Measurements from ENCODE around the gene PACSIN1. TPM values are rescaled to one million over a fixed set of nuclear protein-coding genes. Genes with fewer than 3 reads are reported as not detected.

Gene PACSIN1
- total and polyA plus RNA-seq, 4 donors: 0.03 to 0.17 (median 0.15) TPM

DNA sequence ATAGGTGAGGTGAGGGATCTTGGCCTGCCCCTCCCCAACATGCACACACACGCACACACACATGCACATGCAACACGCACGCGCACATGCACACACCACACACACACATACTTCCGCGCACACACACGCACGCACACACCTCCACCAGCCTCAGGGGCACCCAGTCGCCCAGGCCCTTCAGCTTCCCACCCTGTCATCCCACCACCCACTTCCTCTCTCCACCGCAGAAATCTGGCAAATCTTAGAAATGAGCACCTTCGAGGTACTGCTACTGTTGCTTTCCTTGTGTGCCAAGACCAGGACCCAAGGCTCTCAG, 89.1 kb downstream of the PACSIN1 start:
- DNase-seq (ENCODE audit: low spot score): no peak
- no peak overlapping the region for H3K27ac ChIP-seq (ENCODE audit: low read depth in 1 of 2, low read length in 2 of 2)
- 83% methylated on average over 11 of the region's 11 CpGs for WGBS
- TF ChIP-seq HNF4G (IDR thresholded peaks at IDR 0.05): no peak
- TF ChIP-seq JUND (IDR thresholded peaks at IDR 0.05): no peak
- no peak for TF ChIP-seq ATF3 (IDR thresholded peaks at IDR 0.05)
- TF ChIP-seq NR2F2 (IDR thresholded peaks at IDR 0.05): no peak
- TF ChIP-seq RAD21 (IDR thresholded peaks at IDR 0.05): no peak
- TF ChIP-seq SP1 (IDR thresholded peaks at IDR 0.05): no peak
- TF ChIP-seq, protein P1, sequence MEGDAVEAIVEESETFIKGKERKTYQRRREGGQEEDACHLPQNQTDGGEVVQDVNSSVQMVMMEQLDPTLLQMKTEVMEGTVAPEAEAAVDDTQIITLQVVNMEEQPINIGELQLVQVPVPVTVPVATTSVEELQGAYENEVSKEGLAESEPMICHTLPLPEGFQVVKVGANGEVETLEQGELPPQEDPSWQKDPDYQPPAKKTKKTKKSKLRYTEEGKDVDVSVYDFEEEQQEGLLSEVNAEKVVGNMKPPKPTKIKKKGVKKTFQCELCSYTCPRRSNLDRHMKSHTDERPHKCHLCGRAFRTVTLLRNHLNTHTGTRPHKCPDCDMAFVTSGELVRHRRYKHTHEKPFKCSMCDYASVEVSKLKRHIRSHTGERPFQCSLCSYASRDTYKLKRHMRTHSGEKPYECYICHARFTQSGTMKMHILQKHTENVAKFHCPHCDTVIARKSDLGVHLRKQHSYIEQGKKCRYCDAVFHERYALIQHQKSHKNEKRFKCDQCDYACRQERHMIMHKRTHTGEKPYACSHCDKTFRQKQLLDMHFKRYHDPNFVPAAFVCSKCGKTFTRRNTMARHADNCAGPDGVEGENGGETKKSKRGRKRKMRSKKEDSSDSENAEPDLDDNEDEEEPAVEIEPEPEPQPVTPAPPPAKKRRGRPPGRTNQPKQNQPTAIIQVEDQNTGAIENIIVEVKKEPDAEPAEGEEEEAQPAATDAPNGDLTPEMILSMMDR (IDR thresholded peaks at IDR 0.05; ENCODE audit: low read depth, low read length, missing input control): no peak
- no peak for TF ChIP-seq FOXA2 (IDR thresholded peaks at IDR 0.05)
- no peak for TF ChIP-seq REST (IDR thresholded peaks at IDR 0.05)
- TF ChIP-seq HNF4A (conservative IDR thresholded peaks at IDR 0.05): no peak
- TF ChIP-seq EGR1 (IDR thresholded peaks at IDR 0.05; ENCODE audit: low read depth in 2 of 2): no peak
- no peak for TF ChIP-seq MAX (IDR thresholded peaks at IDR 0.05)
- H3K27me3 ChIP-seq (ENCODE audit: control insufficient read depth in 4 of 4, insufficient read depth in 4 of 4, low read length in 3 of 4): no peaks in the 10 kb centered on the region
- H3K9ac ChIP-seq (ENCODE audit: low read depth in 1 of 2, low read length in 2 of 2): no peak overlapping the region
- no peaks in the 10 kb centered on the region for H3K4me1 ChIP-seq (ENCODE audit: control insufficient read depth in 4 of 4, insufficient read depth in 4 of 4, low read length in 3 of 4)
- no peaks in the 10 kb centered on the region for H3K36me3 ChIP-seq (ENCODE audit: control insufficient read depth in 4 of 4, insufficient read depth in 3 of 4, low read depth in 1 of 4, low read length in 3 of 4)
- H3K9me3 ChIP-seq (ENCODE audit: control insufficient read depth in 4 of 4, low read length in 3 of 4): peaks cover 0 to 5% (median 2%) of the 10 kb centered on the region in 4 donors
- H3K4me3 ChIP-seq (ENCODE audit: low read depth in 1 of 3, low read length in 3 of 3): no peak overlapping the region

DNA sequence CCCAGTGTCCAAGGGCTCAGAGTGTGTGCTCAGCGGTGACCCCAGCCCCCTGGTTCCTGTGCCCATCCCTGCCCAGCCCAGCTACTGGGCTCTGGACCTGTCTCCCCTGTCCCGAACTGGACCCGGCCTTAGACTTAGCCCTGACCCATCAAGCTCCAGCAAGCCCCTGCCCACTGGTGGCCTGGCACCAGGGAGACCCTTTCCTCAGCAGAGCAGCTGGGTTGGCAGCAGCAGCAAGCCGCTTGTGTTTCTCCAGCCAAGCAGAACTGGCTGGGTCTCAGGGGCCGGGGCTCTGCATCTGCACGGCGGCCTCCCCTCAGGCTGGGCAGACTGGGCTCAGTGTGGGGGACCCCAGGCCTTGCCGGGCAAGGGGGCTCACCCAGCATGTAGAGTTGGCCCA, 89.5 kb downstream of the PACSIN1 start:
- TF ChIP-seq FOXA2 (IDR thresholded peaks at IDR 0.05) (no peak), NR2F2 (IDR thresholded peaks at IDR 0.05) (no peak), TAF1 (conservative IDR thresholded peaks at IDR 0.05) (no peak), GABPA (IDR thresholded peaks at IDR 0.05 in 1 of 2, conservative IDR thresholded peaks at IDR 0.05 in 1 of 2) (no peak), JUND (IDR thresholded peaks at IDR 0.05) (no peak), REST (IDR thresholded peaks at IDR 0.05) (no peak), FOXA1 (IDR thresholded peaks at IDR 0.05) (no peak), MAX (IDR thresholded peaks at IDR 0.05) (no peak)
- Histone ChIP-seq H3K27me3 (ENCODE audit: control insufficient read depth in 4 of 4, insufficient read depth in 4 of 4, low read length in 3 of 4) (no peaks in the 10 kb centered on the region), H3K9me3 (ENCODE audit: control insufficient read depth in 4 of 4, low read length in 3 of 4) (peaks cover 0 to 5% (median 2%) of the 10 kb centered on the region in 4 donors), H3K36me3 (ENCODE audit: control insufficient read depth in 4 of 4, insufficient read depth in 3 of 4, low read depth in 1 of 4, low read length in 3 of 4) (no peaks in the 10 kb centered on the region), H3K4me3 (ENCODE audit: low read depth in 1 of 3, low read length in 3 of 3) (no peak overlapping the region), H3K4me1 (ENCODE audit: control insufficient read depth in 4 of 4, insufficient read depth in 4 of 4, low read length in 3 of 4) (no peaks in the 10 kb centered on the region), H3K9ac (ENCODE audit: low read depth in 1 of 2, low read length in 2 of 2) (no peak overlapping the region), H3K27ac (ENCODE audit: low read depth in 1 of 2, low read length in 2 of 2) (no peak overlapping the region)
- 92% methylated on average over 8 of the region's 8 CpGs for WGBS
- DNase-seq (ENCODE audit: low spot score): no peak
